ENCODE results near the gene NISCH. TPM values are rescaled to one million over a fixed set of nuclear protein-coding genes. Genes with fewer than 3 reads are reported as not detected.

Gene NISCH
- total and polyA plus RNA-seq, 2 donors (not counting 1 experiment from before 2014, with no cell fraction given) = 130 to 169 TPM

GRCh38 chr3:52469001-52469400, 13.6 kb downstream of the NISCH start:
- TF ChIP-seq EZH2 (IDR thresholded peaks at IDR 0.05; ENCODE audit: borderline replicate concordance, insufficient read depth, low read depth, low read length, poor library complexity, severe bottlenecking) = no peak
- TF ChIP-seq, protein P1, sequence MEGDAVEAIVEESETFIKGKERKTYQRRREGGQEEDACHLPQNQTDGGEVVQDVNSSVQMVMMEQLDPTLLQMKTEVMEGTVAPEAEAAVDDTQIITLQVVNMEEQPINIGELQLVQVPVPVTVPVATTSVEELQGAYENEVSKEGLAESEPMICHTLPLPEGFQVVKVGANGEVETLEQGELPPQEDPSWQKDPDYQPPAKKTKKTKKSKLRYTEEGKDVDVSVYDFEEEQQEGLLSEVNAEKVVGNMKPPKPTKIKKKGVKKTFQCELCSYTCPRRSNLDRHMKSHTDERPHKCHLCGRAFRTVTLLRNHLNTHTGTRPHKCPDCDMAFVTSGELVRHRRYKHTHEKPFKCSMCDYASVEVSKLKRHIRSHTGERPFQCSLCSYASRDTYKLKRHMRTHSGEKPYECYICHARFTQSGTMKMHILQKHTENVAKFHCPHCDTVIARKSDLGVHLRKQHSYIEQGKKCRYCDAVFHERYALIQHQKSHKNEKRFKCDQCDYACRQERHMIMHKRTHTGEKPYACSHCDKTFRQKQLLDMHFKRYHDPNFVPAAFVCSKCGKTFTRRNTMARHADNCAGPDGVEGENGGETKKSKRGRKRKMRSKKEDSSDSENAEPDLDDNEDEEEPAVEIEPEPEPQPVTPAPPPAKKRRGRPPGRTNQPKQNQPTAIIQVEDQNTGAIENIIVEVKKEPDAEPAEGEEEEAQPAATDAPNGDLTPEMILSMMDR (IDR thresholded peaks at IDR 0.05) = no peak
- no peak overlapping the region for H3K27ac ChIP-seq (ENCODE audit: low read length in 2 of 2)
- Mint-ChIP-seq H3K27me3 (no peaks in the 10 kb centered on the region), H3K4me1 (no peaks in the 10 kb centered on the region), H3K9me3 (ENCODE audit: insufficient read depth) (no peaks in the 10 kb centered on the region), H3K4me3 (no peak overlapping the region), H3K27ac (no peak overlapping the region)
- POLR2A ChIA-PET = no interaction called here
- intact Hi-C loops (cut with micrococcal nuclease) = no loop called here
- no peaks in the 10 kb centered on the region for H3K27me3 ChIP-seq (replicated peaks in 1 of 4; ENCODE audit: control extremely low read depth in 1 of 4, control insufficient read depth in 3 of 4, insufficient read depth in 4 of 4, low read length in 3 of 4)
- H3K9ac ChIP-seq (ENCODE audit: low read length) = no peak overlapping the region
- H3K4me1 ChIP-seq (ENCODE audit: control insufficient read depth in 2 of 2, insufficient read depth in 2 of 2, low read length in 2 of 2) = no peaks in the 10 kb centered on the region
- H3K4me3 ChIP-seq (ENCODE audit: control extremely low read depth in 1 of 5, extremely low read depth in 1 of 5, insufficient read depth in 1 of 5, low read depth in 2 of 5, low read length in 4 of 5) = no peak overlapping the region
- no peak overlapping the region for H2AFZ ChIP-seq (ENCODE audit: insufficient read depth, low read depth, low read length, poor library complexity, severe bottlenecking)
- DNase-seq = no peak
- CTCF ChIA-PET = interaction anchor here (1.6 kb wide), 1 partner anchor 8 kb away, joined by 4 read pairs; no protein-coding TSS in a partner anchor
- peaks cover 22% of the 10 kb centered on the region for H4K20me1 ChIP-seq (ENCODE audit: control insufficient read depth, insufficient read depth, low read length, poor library complexity, severe bottlenecking)
- H3K9me3 ChIP-seq (ENCODE audit: control extremely low read depth in 1 of 3, control insufficient read depth in 2 of 3, insufficient read depth in 1 of 3, low read length in 2 of 3) = peaks cover 0 to under 1% (median 0%) of the 10 kb centered on the region in 3 donors
- H3K4me2 ChIP-seq (replicated peaks; ENCODE audit: low read depth, low read length, poor library complexity, severe bottlenecking) = no peak overlapping the region
- ATAC-seq (ENCODE audit: low read depth) = no peak
- peaks cover 21% of the 10 kb centered on the region for H3K79me2 ChIP-seq (ENCODE audit: control insufficient read depth, insufficient read depth, low read length)
- peaks cover 7 to 49% of the 10 kb centered on the region in 2 experiments for H3K36me3 ChIP-seq (replicated peaks in 1 of 2; ENCODE audit: control extremely low read depth in 1 of 2, control insufficient read depth in 1 of 2, extremely low read depth in 1 of 2, insufficient read depth in 2 of 2, low read length in 1 of 2)
- 100% methylated on average over 2 of the region's 5 CpGs for WGBS (ENCODE audit: insufficient coverage)

GRCh38 chr3:52470920-52471319, 15.5 kb downstream of the NISCH start:
- Mint-ChIP-seq H3K9me3 (ENCODE audit: insufficient read depth) (no peaks in the 10 kb centered on the region), H3K4me3 (no peak overlapping the region), H3K27me3 (no peaks in the 10 kb centered on the region), H3K4me1 (no peaks in the 10 kb centered on the region), H3K27ac (no peak overlapping the region)
- Histone ChIP-seq H4K20me1 (ENCODE audit: control insufficient read depth, insufficient read depth, low read length, poor library complexity, severe bottlenecking) (peaks cover 13% of the 10 kb centered on the region), H3K9ac (ENCODE audit: low read length) (no peak overlapping the region), H3K27ac (ENCODE audit: low read length in 2 of 2) (no peak overlapping the region), H3K27me3 (replicated peaks in 1 of 4; ENCODE audit: control extremely low read depth in 1 of 4, control insufficient read depth in 3 of 4, insufficient read depth in 4 of 4, low read length in 3 of 4) (no peaks in the 10 kb centered on the region), H3K4me1 (ENCODE audit: control insufficient read depth in 2 of 2, insufficient read depth in 2 of 2, low read length in 2 of 2) (no peaks in the 10 kb centered on the region), H3K4me3 (ENCODE audit: control extremely low read depth in 1 of 5, extremely low read depth in 1 of 5, insufficient read depth in 1 of 5, low read depth in 2 of 5, low read length in 4 of 5) (no peak overlapping the region), H2AFZ (ENCODE audit: insufficient read depth, low read depth, low read length, poor library complexity, severe bottlenecking) (no peak overlapping the region), H3K79me2 (ENCODE audit: control insufficient read depth, insufficient read depth, low read length) (peaks cover 16% of the 10 kb centered on the region), H3K4me2 (replicated peaks; ENCODE audit: low read depth, low read length, poor library complexity, severe bottlenecking) (no peak overlapping the region), H3K36me3 (replicated peaks in 1 of 2; ENCODE audit: control extremely low read depth in 1 of 2, control insufficient read depth in 1 of 2, extremely low read depth in 1 of 2, insufficient read depth in 2 of 2, low read length in 1 of 2) (peaks cover 4 to 52% of the 10 kb centered on the region in 2 experiments), H3K9me3 (ENCODE audit: control extremely low read depth in 1 of 3, control insufficient read depth in 2 of 3, insufficient read depth in 1 of 3, low read length in 2 of 3) (no peaks in the 10 kb centered on the region)
- DNase-seq (no peak), ATAC-seq (ENCODE audit: low read depth) (no peak)
- 100% methylated on average over 3 of the region's 4 CpGs for WGBS (ENCODE audit: insufficient coverage)
- intact Hi-C loops (cut with micrococcal nuclease) = no loop called here
- CTCF ChIA-PET = interaction anchor here (1.3 kb wide), 2 partner anchors 27 to 209 kb away, joined by 3 read pairs; no protein-coding TSS in a partner anchor
- POLR2A ChIA-PET = no interaction called here
- TF ChIP-seq EZH2 (IDR thresholded peaks at IDR 0.05; ENCODE audit: borderline replicate concordance, insufficient read depth, low read depth, low read length, poor library complexity, severe bottlenecking) = no peak
- TF ChIP-seq, protein P1 (IDR thresholded peaks at IDR 0.05) = no peak
